Tibial nerve (tissue), 4 donors: ENCODE results near the gene L3MBTL4.

Experiments
- CTCF ChIP-seq, 5 experiments: fragments of 200-600 bp in 3 of 5; fragments of 450-650 bp in 2 of 5; sonication (generic) in 3 of 5; IDR thresholded peaks; one replicate each; pipeline ENCODE4 v1.5.1; 2016 to 2019; ENCODE audit warnings: antibody characterized with exemption in 5 of 5, mild to moderate bottlenecking in 3 of 5, moderate library complexity in 2 of 5
- EP300 ChIP-seq, 2 donors: sonication (generic); formaldehyde crosslinking; IDR thresholded peaks; one replicate each; pipeline ENCODE4 v1.6.1; 2017; ENCODE audit warnings: antibody characterized with exemption in 2 of 2, mild to moderate bottlenecking in 1 of 2
- POLR2A ChIP-seq, 2 donors: fragments of 450-650 bp; IDR thresholded peaks; one replicate each; pipeline ENCODE4 v1.6.1; 2017; ENCODE audit warnings: antibody characterized with exemption in 2 of 2, mild to moderate bottlenecking in 2 of 2, moderate library complexity in 2 of 2

- no peak for TF ChIP-seq CTCF (IDR thresholded peaks at IDR 0.05)
- TF ChIP-seq POLR2A (IDR thresholded peaks at IDR 0.05): no peak
- no peak for TF ChIP-seq EP300 (IDR thresholded peaks at IDR 0.05)
Measured at GRCh38 chr18:6404834-6405233, 9.9 kb downstream of the L3MBTL4 start.
